HG03521 (cell line): ENCODE measurements around the gene CDH4.
"Not testable (repeated sequence)": the region's sequence is repeated elsewhere in the genome, so short reads cannot be mapped to it uniquely, and the experiment has no call there.

Experiments used
- ATAC-seq: cut with Tn5 transposase; IDR thresholded peaks from one replicate; pipeline ENCODE4 v1.9.1; 2021; ENCODE audit warnings: mild to moderate bottlenecking, moderate library complexity; ENCODE audit not compliant: unreplicated experiment

The CDH4 gene

GRCh38 chr20:61408951-61409740 lies 157.1 kb downstream of the CDH4 start:
- ATAC-seq = no peak

- no peak for ATAC-seq
These were observed 159.7 kb downstream of the CDH4 start for GRCh38 chr20:61411743-61412142.

GRCh38 chr20:61413752-61414151 lies 161.7 kb downstream of the CDH4 start:
- no peak for ATAC-seq

GRCh38 chr20:61414455-61414991 lies 162.5 kb downstream of the CDH4 start:
- ATAC-seq = no peak

DNA sequence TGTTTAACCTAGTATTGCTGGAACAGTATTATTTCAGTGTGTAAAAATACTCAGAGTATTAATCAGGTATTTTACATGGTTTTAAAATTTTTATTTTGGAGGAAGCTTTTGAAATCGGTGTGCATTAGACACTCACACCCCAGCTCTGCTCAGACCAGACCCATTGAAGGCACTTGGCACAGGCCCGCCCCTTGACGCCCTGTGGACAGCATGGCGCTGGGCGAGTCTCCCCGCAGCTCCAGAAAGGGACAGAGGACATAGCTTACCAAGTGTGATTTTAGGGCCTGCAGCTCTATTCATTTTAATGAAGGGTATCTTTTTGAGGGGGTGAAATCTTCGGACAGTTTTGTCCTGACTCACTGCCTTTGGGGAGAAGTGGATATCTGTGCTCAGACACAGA lies 164.5 kb downstream of the CDH4 start:
- no peak for ATAC-seq

DNA sequence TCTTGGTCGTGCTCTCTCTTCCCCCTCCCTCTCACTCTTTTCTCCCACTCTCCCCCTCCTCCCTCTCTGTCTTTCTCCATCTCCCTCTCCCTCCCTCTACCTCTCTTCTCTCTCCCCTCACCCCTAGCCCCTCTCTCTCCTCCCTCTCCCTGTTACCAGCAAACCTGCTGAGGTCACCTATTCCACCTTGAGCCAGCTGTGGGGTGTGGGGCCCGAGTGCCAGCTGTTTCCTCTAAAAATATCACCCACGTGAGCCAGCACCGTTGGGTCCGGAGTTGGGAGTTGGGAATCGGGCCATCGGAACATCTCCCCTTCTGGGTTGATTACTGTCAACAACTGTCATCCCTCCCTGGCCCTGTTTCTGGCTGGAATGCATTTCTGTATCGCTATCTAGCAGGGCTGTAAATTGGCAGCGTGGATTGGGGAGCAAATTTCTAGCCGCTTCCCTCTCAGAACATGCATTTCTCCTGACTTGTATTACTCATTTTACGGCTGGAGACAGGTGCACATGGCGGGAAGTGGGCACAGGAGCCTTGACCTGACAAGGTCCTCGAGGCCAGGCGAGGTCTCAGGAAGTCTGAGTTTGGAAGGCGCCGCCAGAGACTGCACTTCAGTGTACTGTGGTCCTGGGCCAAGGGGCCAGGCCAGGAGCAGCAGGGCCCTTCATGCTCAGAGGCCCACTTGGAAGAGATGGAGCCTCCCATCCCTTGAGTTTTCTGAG lies 165.3 kb downstream of the CDH4 start:
- ATAC-seq = no peak

DNA sequence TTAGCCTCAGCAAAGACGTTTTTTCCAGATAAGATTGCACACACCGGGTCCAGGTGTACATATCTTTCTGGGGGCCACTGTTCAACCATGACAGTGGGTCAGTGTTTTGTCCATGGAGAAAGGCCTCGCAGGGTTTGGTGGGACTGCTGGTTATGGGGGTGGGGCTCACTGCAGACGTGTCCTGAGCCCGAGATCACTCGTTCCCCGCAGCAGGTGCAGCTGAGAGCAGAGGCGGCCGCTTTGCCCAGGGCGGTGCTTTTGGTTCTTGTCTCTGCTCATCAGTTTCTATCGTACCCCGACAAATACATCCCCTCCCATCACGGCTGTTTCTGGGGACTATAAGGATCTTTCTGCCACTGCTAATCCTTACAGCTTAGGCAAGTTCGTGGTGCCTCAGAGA lies 166.9 kb downstream of the CDH4 start:
- ATAC-seq = no peak

GRCh38 chr20:61419501-61419900 lies 167.4 kb downstream of the CDH4 start:
- no peak for ATAC-seq

DNA sequence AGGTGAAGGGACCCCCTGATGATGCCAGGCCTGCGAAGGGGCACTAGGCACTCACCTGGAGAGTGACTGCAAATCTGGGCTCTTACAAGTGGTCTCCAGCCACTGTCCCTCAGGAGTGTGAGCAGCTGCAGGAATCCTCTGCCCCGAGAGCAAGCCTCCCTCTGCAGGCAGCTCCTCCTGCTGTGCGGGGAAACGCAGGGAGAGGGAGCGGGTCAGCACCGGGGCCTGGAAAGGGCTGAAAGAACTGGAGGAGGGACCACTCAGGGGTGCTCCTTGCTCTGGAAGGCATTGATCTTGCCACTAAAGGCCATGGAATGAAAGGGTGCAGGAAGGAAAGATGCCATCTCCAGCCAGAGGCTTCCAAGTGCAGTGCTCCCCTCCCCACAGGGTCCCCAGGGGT lies 168.0 kb downstream of the CDH4 start:
- ATAC-seq = no peak

DNA sequence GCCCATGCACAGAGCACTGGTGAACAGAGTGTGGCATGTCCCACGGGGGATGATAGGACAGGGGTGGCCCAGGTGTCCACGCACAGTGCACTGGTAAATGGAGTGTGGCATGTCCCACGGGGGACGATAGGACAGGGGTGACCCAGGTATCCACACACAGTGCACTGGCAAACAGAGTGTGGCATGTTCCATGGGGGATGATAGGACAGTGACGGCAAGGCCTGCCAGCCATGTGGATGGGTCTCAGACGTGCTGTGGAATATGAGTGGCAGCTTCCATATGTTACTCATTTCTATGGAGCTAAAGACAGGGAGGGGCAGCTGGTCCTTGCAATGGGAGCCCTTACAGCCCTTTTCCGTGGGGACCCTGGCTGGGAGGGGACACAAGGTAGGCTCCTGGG lies 168.7 kb downstream of the CDH4 start:
- no peak for ATAC-seq

DNA sequence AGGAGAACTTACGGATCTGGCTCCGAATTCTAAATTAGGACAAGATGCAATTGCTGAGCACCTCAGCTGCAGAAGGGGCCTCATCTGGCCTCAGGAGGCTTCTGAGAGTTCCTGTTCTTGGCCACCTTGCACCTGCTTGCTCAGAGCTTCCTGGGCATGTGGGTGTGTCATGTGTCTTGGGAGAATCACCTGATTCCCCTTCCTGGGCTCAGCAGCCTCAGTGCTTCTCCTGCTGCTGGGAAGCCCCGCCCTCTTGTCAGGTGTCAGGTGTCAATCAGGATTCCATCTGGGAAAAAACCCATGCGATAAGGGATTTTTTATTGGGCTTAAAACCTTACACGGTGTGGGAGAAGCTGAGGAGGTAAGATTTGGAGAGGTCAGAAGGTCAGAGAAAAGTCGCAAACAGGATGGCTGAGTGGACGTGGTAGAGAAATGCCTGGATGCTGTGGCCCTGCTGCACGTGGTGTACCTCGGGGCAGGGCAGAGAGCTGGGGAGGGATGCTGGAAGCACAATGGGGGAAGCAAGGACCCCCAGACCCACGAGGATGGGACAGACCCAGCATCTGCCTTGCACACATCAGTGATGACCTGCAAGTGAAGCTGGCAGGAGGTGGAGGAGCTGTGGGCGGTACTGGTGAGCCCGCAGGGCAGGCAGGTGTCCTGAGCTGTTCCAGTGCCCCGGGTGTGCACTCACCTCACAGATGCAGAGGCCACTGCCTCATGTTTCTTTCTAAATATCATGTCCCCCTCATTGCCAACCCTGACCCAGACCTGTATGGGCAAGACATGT lies 170.8 kb downstream of the CDH4 start:
- no peak for ATAC-seq

DNA sequence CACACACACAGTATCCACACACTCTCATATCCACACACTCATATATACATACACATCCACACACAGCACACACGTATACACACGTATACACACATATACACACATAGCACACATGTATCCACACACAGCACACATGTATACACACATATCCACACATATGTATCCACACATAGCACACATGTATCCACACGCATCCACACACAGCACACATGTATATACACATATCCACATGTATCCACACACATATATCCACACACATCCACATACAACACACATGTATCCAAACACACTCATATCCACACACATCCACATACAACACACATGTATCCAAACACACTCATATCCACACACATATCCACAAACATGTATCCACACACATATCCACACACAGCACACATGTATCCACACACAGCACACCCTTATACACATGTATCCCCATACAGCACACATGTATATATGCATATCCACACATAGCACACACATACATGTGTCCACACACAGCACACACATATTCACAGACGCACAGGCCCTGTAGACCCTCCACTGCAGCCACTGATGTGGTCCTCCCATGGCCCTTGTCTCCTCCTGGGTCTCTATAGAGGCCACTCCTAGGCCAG lies 172.1 kb downstream of the CDH4 start:
- ATAC-seq = no peak

DNA sequence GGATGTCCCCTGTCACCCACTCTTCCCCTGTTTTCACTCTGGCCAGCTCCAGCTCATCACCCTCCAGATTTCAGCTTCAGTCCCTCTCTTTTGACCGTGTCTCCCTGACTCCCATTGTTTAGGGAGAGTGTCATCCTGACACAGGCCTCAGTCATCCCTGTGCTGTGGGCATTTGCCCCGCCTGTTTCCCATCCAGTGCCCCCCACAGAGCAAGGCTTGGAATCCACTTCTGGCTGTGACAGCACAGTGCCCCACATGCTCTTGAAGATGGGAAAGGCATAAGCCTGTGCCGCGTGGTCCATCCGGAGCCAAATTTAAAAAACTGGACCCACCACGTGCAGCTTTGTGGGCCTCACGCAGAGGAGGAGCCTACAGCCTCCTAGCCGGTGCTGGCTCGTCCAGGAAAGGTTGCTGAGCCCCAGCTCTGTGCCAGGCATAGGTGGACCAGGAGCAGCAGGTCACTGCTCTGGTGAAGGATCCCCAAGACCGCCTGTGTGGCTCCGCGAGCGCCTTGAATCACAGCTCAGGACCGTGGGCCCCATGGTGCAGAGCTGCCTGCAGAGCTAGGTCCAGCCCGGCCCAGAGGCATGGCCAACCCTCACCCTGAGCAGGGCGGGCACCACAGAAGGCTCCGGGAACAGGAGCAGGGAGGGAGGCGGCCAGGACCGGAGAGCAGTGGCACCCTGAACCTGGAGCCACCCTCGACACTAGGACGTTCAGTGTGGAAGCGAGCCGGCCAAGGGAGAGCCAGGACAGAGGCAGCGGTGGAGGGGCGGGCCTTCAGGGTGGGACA lies 172.8 kb downstream of the CDH4 start:
- no peak for ATAC-seq

DNA sequence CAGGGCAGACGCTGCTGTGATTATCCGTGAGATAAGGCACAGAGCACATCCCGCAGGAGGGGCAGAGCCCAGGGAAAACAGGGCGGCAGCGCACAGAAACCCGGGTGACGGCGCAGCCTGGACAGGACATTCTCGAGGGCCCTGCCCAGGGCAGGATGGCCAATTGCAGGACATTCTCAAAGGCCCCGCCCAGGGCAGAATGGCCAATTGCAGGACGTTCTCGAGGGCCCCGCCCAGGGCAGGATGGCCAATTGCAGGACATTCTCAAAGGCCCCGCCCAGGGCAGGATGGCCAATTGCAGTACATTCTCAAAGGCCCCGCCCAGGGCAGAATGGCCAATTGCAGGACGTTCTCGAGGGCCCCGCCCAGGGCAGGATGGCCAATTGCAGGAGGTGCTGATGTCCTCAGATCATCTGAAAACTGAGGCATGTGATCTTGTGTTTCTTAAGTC lies 173.5 kb downstream of the CDH4 start:
- ATAC-seq = not testable (repeated sequence)

- ATAC-seq = no peak
These were observed 174.3 kb downstream of the CDH4 start for GRCh38 chr20:61426352-61426751.

DNA sequence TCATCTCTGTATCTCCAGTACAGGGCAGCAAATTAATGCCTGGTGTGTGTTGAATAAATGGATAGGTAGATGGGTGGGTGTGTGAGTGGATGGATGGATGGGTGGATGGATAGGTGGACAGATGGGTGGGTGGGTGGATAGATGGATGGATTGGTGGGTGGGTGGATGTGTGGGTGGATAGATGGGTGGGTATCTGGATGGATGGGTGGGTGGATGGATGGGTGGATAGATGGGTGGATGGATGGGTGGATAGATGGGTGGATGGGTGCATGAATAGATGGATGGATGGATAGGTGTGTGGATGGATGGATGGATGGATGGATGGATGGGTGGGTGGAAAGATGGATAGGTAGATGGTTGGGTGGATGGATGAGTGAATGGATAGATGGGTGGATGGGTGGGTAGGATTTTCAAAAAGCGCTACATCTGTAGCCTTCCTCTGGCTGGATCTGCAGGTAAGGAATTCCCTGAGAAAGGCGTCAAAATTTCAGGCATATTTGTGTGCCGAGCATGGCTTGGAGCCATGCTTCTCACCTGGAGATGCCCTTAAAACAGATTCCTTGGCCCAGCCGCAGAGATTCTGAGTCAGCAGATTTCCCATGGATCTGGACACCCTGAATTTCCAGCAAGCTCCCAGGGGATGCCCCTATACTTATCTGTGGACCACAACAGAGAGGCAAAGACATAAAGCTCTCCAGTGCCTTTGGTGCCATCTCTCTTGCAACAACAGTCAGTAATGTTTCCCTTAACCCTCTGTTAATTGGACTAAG lies 177.6 kb downstream of the CDH4 start:
- ATAC-seq = no peak

DNA sequence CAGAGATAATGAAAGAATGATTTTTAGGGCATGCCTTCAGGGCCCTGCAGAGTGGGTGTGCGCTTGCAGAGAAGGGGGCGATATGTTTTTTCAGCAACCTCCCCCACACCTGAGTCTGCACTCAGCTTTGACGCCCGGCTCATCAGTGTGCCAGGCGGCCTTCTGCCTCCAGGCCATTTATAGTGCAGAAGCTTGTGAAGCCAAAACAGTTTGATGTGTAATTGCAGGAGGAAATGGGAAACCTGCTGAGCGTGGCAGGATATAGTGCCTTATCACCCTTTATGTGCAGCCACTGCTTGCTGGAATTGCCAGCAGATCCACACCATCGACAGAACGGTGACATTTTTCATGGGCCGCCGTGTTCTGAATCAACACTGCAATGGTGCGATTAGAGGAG lies 178.2 kb downstream of the CDH4 start:
- no peak for ATAC-seq

DNA sequence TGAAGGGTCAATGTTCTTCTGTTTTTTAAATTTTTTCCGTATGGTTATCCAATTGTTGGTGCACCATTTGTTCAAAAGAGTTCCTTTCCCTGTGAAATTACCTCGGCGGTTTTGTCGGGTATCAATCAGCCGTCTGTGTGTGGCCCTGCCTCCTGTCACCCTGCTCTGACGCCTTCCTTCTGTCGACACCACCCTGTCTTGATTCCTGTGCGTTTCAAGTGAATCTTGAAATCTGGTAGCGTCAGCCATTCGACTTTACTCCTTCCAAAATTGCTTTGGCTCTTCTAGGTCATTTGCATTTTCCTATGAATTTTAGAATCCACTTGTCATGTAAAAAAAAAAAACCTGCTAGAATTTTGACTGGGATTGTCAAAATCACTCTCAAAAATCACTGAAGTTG lies 181.1 kb downstream of the CDH4 start:
- ATAC-seq = no peak

DNA sequence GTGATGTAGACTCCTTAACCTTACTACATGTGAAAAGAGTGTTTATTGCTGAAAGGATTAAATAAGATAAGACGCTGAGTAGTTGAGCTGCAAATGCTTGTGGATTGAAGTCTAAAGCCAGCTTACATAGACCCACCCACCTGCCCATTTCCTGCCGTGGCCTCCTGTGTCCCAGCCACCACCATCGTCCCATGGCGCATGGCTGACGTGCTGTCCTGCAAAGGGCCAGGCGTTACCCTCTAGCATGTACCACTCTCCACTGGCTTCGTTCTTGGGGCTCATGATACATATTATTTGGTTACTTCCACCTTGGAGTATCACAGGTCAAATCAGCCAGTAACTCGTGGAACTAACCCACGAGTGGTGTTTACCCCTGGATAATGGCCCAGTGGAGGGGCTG lies 181.8 kb downstream of the CDH4 start:
- ATAC-seq = no peak
